ENCODE measurements around the gene NOSTRIN. TPM values are rescaled to one million over a fixed set of nuclear protein-coding genes. Genes with fewer than 3 reads are reported as not detected.

NOSTRIN gene
- polyA plus RNA-seq, 6 donors from 2014 or later, result not detected

DNA sequence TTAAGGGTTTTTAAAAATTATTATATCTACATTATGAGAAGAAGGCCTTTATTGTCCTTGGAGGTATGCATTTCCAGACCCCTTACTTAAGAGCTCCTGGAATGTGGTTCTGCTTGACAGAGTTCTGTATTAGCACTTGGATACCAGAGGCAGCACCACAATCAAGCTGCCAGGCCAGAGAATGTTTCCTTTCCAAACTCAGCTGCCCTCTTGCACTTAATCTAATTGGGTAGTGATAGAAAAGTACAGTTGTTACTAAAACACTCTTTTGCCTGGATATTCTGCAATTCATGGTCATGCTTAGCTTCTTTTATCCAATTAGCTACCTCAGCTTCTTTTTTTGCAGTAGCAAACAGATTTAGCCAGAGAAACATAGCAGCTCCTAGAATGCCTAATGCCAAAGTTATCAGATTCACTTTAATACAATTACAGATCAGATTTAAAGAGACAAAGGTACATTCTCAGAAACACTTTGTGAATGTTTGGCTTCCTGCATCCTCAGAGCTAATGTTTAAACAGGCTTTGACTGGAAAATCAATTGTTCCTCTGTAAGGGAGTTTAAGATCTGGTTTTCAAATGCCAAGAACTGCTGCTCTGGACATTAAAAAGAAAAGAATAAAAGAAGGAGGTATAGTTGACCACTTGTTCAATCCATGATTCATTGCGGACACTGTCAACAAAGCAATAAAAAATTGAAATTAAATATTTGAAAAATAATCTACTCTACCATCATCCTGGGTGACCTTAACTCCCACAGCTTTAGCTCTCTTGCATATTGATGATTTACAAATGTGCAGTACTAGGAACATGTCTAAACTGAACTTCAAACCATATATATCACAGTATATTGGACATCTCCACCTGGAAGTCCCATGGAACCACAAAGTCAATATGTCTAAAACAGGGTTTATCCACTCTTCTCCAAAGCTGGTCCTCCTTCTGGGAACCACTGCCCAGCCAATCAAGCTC, 12.8 kb downstream of the NOSTRIN start:
- H3K9me3 Mint-ChIP-seq, result no peaks in the 10 kb centered on the region
- ATAC-seq (ENCODE audit: low read depth in 2 of 2), result no peak
- no peaks in the 10 kb centered on the region for H3K4me1 Mint-ChIP-seq

DNA sequence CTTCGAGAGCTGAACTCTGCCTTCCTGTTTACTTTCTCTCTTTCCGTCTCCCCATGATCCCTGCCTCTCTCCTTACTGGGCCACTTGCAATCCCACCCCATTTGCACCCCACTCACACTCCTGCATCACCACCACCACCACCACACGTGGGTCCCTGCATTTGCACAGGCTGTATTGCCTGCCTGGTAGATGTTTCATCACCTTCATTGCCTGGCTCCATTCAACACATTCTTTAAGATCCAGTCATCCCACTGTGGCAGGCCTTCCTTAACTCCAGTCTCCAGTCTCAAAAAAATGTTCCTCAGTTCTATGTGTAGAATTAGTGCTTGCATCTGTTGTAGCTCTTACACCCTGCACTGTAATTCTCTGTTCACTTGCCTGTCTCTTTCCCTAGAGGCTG, 13.9 kb downstream of the NOSTRIN start:
- H3K27me3 Mint-ChIP-seq, result no peaks in the 10 kb centered on the region
- H3K36me3 Mint-ChIP-seq, result no peaks in the 10 kb centered on the region
- H3K4me3 Mint-ChIP-seq, result no peak overlapping the region

More for the DNA sequence above, 12.8 kb downstream of the NOSTRIN start:
- Mint-ChIP-seq H3K4me3 (no peak overlapping the region), H3K36me3 (no peaks in the 10 kb centered on the region), H3K27ac (no peak overlapping the region), H3K27me3 (no peaks in the 10 kb centered on the region)
- no peak for DNase-seq

DNA sequence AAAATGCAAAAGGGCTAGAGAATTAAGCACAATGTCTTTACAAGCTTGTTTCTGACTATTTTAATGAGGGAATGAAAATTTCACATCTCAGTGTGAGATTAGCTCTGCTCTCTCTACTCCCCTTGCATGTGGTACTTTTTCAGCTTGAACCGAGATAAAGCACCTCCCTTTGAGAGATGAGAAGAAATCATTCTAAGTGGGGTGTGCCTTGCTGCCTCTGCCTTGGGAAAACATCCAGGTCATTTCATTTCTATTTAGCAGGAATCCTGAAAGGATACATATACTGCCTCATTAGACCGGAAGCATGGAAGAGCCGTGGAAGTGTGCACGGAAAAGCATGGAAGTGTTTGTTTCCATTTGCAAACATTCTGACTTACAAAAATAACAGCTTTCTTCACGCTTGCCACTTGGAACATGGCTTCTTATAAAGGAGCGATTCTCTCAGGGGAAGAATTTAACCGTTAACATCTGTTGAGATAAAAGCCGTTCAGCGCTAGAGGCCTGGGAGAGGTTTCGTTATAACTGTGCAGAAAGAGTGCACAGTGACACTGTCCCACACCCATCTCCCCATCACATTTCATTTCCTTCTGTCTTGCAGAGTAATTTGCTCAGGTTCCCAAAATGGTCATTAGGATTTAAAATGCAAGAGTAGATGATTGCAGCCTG, 16.7 kb downstream of the NOSTRIN start:
- no peaks in the 10 kb centered on the region for H3K36me3 Mint-ChIP-seq
- ATAC-seq (ENCODE audit: low read depth in 2 of 2) (no peak), DNase-seq (no peak)
- H3K4me3 Mint-ChIP-seq, result no peak overlapping the region
- no peak overlapping the region for H3K27ac Mint-ChIP-seq
- H3K4me1 Mint-ChIP-seq, result no peaks in the 10 kb centered on the region
- H3K9me3 Mint-ChIP-seq, result no peaks in the 10 kb centered on the region
- no peaks in the 10 kb centered on the region for H3K27me3 Mint-ChIP-seq

More for the DNA sequence above, 13.9 kb downstream of the NOSTRIN start:
- ATAC-seq (ENCODE audit: low read depth in 2 of 2), result no peak
- no peak overlapping the region for H3K27ac Mint-ChIP-seq
- no peaks in the 10 kb centered on the region for H3K4me1 Mint-ChIP-seq
- H3K9me3 Mint-ChIP-seq, result no peaks in the 10 kb centered on the region
- DNase-seq, result no peak

DNA sequence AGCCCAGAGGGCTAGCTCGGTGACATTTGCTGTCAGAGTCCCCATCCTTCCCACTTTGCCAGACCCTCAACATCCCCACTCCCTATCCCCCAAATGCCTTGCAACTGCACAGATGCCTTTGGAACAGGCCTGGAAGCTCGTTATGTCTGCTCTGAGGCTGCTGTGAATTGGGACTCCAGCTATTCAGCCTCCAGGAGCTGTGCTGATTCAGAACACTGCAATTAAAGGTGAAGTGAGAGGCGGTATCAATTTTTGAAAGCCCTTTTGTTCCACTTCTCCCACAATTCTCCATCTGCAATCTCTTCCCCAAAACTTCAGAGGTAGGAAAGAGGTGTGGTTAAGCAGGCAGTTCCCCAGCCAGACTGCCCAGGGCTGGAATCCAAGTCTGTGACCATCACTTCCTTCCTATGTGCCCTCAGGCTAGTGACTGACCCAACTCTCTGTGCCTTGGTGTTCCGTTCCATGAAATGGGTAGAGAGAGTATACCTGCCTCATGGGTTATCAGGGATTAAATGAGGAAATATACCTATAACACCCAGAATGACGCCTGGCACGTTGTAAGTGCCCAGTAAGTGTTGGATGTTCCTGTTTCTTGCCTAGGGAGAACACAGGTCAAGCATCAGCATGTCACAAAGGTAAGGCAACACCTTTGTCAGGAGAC, 17.5 kb downstream of the NOSTRIN start:
- H3K4me1 Mint-ChIP-seq, result no peaks in the 10 kb centered on the region
- no peak for ATAC-seq (ENCODE audit: low read depth in 2 of 2)
- no peaks in the 10 kb centered on the region for H3K9me3 Mint-ChIP-seq
- DNase-seq, result no peak
- no peaks in the 10 kb centered on the region for H3K27me3 Mint-ChIP-seq
- no peak overlapping the region for H3K4me3 Mint-ChIP-seq
- no peak overlapping the region for H3K27ac Mint-ChIP-seq
- H3K36me3 Mint-ChIP-seq, result no peaks in the 10 kb centered on the region

DNA sequence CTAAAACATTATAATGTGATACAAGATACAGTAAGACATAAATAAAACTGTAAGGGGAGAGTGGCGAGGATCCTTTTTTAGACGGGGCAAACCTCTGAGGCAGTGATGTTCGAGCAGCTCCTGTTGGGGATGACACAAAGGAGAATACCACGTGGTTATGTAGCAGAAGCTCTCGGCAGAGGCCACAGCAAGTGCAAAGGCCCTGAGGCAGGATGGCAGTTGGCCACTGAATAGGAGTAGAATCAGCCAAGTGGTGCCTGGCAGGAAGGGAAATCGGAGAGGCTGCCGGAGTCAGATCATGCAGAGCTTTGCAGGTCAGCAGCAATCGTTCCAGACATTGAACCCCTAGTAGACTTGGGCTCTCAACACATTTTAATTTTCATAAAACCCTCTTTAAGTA, 19.1 kb downstream of the NOSTRIN start:
- no peak for ATAC-seq (ENCODE audit: low read depth in 2 of 2)
- H3K27me3 Mint-ChIP-seq, result no peaks in the 10 kb centered on the region
- H3K36me3 Mint-ChIP-seq, result no peaks in the 10 kb centered on the region
- H3K4me1 Mint-ChIP-seq, result no peaks in the 10 kb centered on the region
- H3K4me3 Mint-ChIP-seq, result no peak overlapping the region
- H3K27ac Mint-ChIP-seq, result no peak overlapping the region
- no peaks in the 10 kb centered on the region for H3K9me3 Mint-ChIP-seq
- no peak for DNase-seq

DNA sequence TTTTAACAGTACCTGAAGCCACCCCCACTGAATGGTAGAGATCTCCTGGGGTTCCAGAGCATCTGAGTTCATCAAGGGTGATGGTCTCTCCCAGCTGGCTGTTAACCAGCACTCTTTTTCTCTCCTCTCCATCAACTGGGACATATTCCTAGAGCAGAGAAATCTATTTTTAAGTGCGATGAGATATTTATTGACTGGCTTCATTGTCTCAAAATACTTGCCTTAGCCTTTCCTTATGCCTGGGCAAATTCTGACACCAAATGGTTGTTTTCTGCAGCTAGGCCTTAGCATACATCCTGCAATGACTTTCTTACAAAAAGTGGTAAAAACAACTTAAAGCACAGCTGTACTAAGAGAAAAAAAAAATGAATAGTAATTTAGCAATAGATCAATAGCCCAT, 19.6 kb downstream of the NOSTRIN start:
- no peak overlapping the region for H3K4me3 Mint-ChIP-seq
- DNase-seq, result no peak
- ATAC-seq (ENCODE audit: low read depth in 2 of 2), result no peak
- H3K27ac Mint-ChIP-seq, result no peak overlapping the region
- no peaks in the 10 kb centered on the region for H3K36me3 Mint-ChIP-seq
- H3K4me1 Mint-ChIP-seq, result no peaks in the 10 kb centered on the region
- H3K9me3 Mint-ChIP-seq, result no peaks in the 10 kb centered on the region
- H3K27me3 Mint-ChIP-seq, result no peaks in the 10 kb centered on the region

DNA sequence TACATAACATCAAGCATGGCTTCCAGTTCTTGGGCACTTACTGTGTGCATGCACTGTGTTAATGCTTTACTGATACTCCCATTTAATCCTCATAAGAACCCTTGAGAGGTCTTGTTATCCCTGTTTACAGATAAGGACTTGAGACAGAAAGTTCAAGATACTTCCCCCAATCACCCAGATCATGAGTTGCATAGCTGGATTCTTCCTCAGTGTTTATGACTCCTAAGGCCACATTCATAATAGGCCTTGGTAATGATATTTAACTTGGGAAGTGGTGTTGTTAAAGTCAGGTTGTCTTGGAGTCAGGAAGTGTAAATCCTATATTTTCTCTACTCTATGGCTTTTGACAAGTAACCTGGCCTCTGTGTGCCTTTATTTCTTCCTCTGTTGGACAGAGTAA, 22.7 kb downstream of the NOSTRIN start:
- no peaks in the 10 kb centered on the region for H3K36me3 Mint-ChIP-seq
- H3K4me1 Mint-ChIP-seq, result no peaks in the 10 kb centered on the region
- no peaks in the 10 kb centered on the region for H3K27me3 Mint-ChIP-seq
- H3K27ac Mint-ChIP-seq, result no peak overlapping the region
- ATAC-seq (ENCODE audit: low read depth in 2 of 2) (no peak), DNase-seq (no peak)
- H3K4me3 Mint-ChIP-seq, result no peak overlapping the region
- H3K9me3 Mint-ChIP-seq, result peaks cover 0 to 2% (median 0%) of the 10 kb centered on the region in 7 donors

DNA sequence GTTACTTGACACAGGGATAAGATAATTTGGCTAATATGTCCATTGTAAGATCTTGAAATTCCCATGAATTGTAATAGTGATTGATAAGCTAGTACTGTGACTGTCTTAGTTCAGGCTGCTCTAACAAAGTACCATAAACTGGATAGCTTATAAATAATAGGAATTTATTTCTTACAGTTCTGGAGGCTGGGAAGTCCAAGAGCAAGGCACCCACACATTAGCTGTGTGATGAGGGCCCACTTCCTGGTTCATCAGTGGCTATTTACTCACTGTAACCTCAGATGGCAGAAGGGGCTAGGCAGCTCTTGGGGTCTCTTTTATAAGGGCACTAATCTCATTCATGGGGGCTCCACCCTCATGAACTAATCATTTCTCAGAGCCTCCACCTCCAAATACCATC, 28.5 kb downstream of the NOSTRIN start:
- H3K4me1 Mint-ChIP-seq, result no peaks in the 10 kb centered on the region
- ATAC-seq (ENCODE audit: low read depth in 2 of 2) (no peak), DNase-seq (no peak)
- no peaks in the 10 kb centered on the region for H3K36me3 Mint-ChIP-seq
- peaks cover 0 to 6% (median 3%) of the 10 kb centered on the region in 7 donors for H3K9me3 Mint-ChIP-seq
- no peaks in the 10 kb centered on the region for H3K27me3 Mint-ChIP-seq
- H3K4me3 Mint-ChIP-seq, result no peak overlapping the region
- no peak overlapping the region for H3K27ac Mint-ChIP-seq

DNA sequence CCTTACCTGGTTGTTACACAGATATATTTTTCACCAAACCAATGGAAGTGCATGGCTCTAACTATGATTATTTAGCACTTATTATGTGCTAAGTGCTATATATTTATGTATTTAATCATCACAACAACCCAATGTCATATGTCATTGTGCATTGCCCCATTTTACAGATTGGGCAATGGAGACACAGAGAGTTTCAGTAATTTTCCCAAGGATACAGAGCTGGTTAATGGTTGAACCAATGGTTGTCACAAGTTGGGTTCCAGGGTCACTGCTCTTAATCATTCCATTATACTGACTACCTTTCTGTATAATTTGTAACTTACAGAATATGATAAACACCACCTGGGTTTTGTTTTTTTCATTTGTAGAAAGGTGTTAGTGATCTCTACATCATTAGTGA, 29.2 kb downstream of the NOSTRIN start:
- no peak for DNase-seq
- Mint-ChIP-seq H3K4me1 (no peaks in the 10 kb centered on the region), H3K27ac (no peak overlapping the region), H3K4me3 (no peak overlapping the region), H3K27me3 (no peaks in the 10 kb centered on the region), H3K9me3 (peaks cover 0 to 6% (median 3%) of the 10 kb centered on the region in 7 donors), H3K36me3 (no peaks in the 10 kb centered on the region)
- no peak for ATAC-seq (ENCODE audit: low read depth in 2 of 2)

DNA sequence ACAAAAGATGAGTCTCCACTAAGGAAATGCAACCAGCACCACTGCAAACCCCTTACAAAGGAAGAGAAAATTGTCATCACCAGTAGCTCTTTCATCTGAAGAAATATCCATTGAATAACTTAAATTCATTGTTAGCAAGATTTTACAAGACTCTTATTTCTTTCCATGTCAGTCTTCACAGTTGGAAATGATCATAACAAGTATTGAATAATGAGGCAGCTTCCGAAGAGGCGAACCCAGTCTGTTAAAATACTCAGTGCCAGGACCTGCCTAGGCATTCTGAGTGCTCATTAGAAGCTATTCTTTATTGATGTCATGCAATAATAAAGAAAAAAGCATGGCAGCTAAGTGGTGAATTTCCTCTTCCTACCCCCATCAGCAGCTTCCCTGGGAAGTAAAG, 33.5 kb downstream of the NOSTRIN start:
- no peaks in the 10 kb centered on the region for H3K27me3 Mint-ChIP-seq
- H3K36me3 Mint-ChIP-seq, result no peaks in the 10 kb centered on the region
- H3K27ac Mint-ChIP-seq, result no peak overlapping the region
- H3K4me3 Mint-ChIP-seq, result no peak overlapping the region
- ATAC-seq (ENCODE audit: low read depth in 2 of 2) (no peak), DNase-seq (no peak)
- no peaks in the 10 kb centered on the region for H3K4me1 Mint-ChIP-seq
- peaks cover 0 to 5% (median 3%) of the 10 kb centered on the region in 7 donors for H3K9me3 Mint-ChIP-seq

DNA sequence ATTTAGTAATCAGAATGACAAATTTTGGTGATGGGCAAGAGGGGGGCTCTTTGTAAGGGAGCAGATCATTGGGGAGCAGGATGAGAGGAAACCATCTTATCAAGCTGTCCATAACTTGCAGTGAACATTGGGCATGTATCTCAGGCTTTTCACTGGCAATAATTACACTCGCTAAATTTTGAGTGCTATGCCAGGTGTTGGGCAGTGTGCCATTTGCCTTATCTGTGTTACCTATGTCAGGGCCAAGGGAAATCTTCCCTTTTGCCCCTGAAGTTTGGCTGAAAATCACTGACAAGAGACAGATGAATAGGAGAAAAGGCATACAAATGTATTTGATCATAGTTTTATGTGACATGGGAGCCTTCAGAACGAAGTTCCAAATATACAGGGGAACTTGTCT, 39.0 kb downstream of the NOSTRIN start:
- no peak for DNase-seq
- Mint-ChIP-seq H3K9me3 (peaks cover 0 to 5% (median 0%) of the 10 kb centered on the region in 7 donors), H3K4me1 (no peaks in the 10 kb centered on the region), H3K4me3 (no peak overlapping the region), H3K27ac (no peak overlapping the region), H3K27me3 (no peaks in the 10 kb centered on the region), H3K36me3 (no peaks in the 10 kb centered on the region)
- ATAC-seq (ENCODE audit: low read depth in 2 of 2), result no peak

DNA sequence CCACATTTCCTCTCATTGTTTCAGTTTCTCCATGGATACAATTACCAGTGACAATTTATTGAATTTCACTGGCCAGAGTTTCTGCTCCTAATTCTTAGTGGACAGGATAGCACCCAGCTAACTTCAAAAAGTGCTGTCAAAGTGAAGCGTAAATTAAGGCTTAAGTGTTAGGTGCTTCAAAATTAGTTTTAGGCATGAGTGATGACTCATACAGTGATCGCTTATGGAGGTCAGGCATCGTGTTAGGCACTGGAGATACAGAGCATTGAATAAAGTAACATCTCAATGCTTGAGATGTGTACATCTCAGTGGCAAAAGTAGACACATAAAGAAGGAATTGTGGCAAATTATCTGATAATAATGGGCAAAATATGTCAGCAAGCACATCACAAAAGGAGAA, 40.8 kb downstream of the NOSTRIN start:
- H3K27ac Mint-ChIP-seq, result no peak overlapping the region
- no peaks in the 10 kb centered on the region for H3K9me3 Mint-ChIP-seq
- no peaks in the 10 kb centered on the region for H3K4me1 Mint-ChIP-seq
- no peak overlapping the region for H3K4me3 Mint-ChIP-seq
- ATAC-seq (ENCODE audit: low read depth in 2 of 2), result no peak
- DNase-seq, result no peak
- H3K27me3 Mint-ChIP-seq, result no peaks in the 10 kb centered on the region
- no peaks in the 10 kb centered on the region for H3K36me3 Mint-ChIP-seq

DNA sequence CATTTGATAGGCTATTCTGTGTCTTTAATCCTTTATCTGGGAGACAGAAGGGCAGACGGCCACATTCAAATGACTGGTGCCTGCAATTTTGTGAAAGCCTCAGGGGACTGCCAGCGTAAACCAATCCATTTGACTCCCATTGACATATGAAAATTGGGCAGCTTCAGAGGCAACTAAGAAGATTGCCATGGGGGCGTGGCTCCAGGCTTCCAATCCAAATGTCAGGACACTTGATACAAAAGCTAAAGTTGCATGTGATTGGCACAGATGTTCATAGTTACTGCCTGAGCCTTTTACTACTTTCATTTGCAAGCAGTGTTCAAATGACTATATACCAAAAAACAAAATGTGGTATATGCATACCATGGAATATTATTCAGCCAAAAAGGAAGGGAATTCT, 45.8 kb downstream of the NOSTRIN start:
- no peaks in the 10 kb centered on the region for H3K4me1 Mint-ChIP-seq
- ATAC-seq (ENCODE audit: low read depth in 2 of 2) (no peak), DNase-seq (no peak)
- H3K27ac Mint-ChIP-seq, result peak overlapping the region in 1 of 6 donors; percentile 3
- no peaks in the 10 kb centered on the region for H3K36me3 Mint-ChIP-seq
- H3K27me3 Mint-ChIP-seq, result no peaks in the 10 kb centered on the region
- no peak overlapping the region for H3K4me3 Mint-ChIP-seq
- H3K9me3 Mint-ChIP-seq, result no peaks in the 10 kb centered on the region

DNA sequence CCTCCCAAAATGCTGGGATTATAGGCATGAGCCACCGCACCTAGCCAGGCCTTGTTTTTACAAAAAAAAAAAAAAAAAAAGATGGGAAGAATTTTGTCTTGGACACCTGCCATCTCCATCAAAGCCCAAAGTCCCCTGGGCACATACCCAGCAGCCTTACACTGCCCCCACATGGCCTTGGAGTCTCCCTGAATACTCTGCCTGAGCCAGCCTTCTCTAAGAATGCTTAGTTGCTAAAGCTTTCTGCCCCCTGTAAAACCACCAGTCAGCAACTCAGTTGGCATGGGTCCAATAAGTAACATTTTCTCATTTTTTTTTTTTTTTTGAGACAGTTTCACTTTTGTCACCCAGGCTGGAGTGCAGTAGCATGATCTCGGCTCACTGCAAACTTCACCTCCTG, 47.2 kb downstream of the NOSTRIN start:
- no peak for DNase-seq
- Mint-ChIP-seq H3K27ac (no peak overlapping the region), H3K36me3 (no peaks in the 10 kb centered on the region), H3K27me3 (no peaks in the 10 kb centered on the region), H3K9me3 (peaks cover 0 to 2% (median 0%) of the 10 kb centered on the region in 7 donors), H3K4me3 (no peak overlapping the region), H3K4me1 (no peaks in the 10 kb centered on the region)
- ATAC-seq (ENCODE audit: low read depth in 2 of 2), result no peak
